Natural killer cell treated with Interleukin-12 subunit alpha and Interleukin-12 subunit beta and Interleukin-15 and Interleukin-18, amount 100 ng/mL, for 72 hours (primary cell): ENCODE measurements around the gene TMEM215. TPM values are rescaled to one million over a fixed set of nuclear protein-coding genes. Genes with fewer than 3 reads are reported as not detected.
"Not testable (repeated sequence)": the region's sequence is repeated elsewhere in the genome, so short reads cannot be mapped to it uniquely, and the experiment has no call there.

Experiments
- ATAC-seq, 2 donors: fragments of 150-1000 bp; cut with Tn5 transposase in 1 of 2; sonication (Bioruptor Pico), chemical (Tn5 transposase) in 1 of 2; 2 replicates each; pipeline ENCODE4 v1.10.0; 2021
- DNase-seq: peaks from one replicate; pipeline ENCODE4 v3.0.0; 2022; ENCODE audit warnings: low spot score
- H3K27ac Mint-ChIP-seq, 2 donors: 1 replicate in 1 of 2; 2 replicates in 1 of 2; pipeline ENCODE4 v1.8.0; 2022; ENCODE audit warnings: mixed read lengths in 2 of 2, mild to moderate bottlenecking in 1 of 2, moderate library complexity in 1 of 2
- H3K27me3 Mint-ChIP-seq, 2 donors: 1 replicate in 1 of 2; 2 replicates in 1 of 2; pipeline ENCODE4 v1.8.0; 2022; ENCODE audit warnings: mixed read lengths in 2 of 2
- H3K36me3 Mint-ChIP-seq: one replicate; pipeline ENCODE4 v1.8.0; 2022; ENCODE audit warnings: mixed read lengths
- H3K4me1 Mint-ChIP-seq, 2 donors: 1 replicate in 1 of 2; 2 replicates in 1 of 2; pipeline ENCODE4 v1.8.0; 2022; ENCODE audit warnings: low read depth in 2 of 2, mixed read lengths in 2 of 2, mild to moderate bottlenecking in 1 of 2
- H3K4me3 Mint-ChIP-seq: one replicate; pipeline ENCODE4 v1.8.0; 2022; ENCODE audit warnings: mixed read lengths
- H3K9me3 Mint-ChIP-seq: 2 replicates; pipeline ENCODE4 v1.8.0; 2022; ENCODE audit warnings: mixed read lengths
- total RNA-seq, 2 donors: library from RNA; stranded (reverse); gene quantifications; one replicate each; pipeline ENCODE4 v1.2.3, GENCODE V29; 2022

The TMEM215 gene
- total RNA-seq = not detected

GRCh38 chr9:32783168-32783891 lies at the start of gene TMEM215:
Gene TMEM215, plus strand, starts transcription at chr9:32783540. Its CDS starts 644 bp downstream, at chr9:32784184.
- Mint-ChIP-seq H3K9me3 (peaks cover 5% of the 10 kb centered on the region), H3K27ac (no peak within 1 kb of the TSS), H3K36me3 (peaks cover 4% of the 10 kb centered on the region), H3K27me3 (peaks cover 29 to 41% of the 10 kb centered on the region in 2 donors), H3K4me1 (no peaks in the 10 kb centered on the region), H3K4me3 (no peak within 1 kb of the TSS)
- ATAC-seq = no peak
- no peak for DNase-seq

GRCh38 chr9:32735476-32735875 lies 47.9 kb upstream of the TMEM215 start:
- no peaks in the 10 kb centered on the region for H3K4me1 Mint-ChIP-seq
- no peak overlapping the region for H3K27ac Mint-ChIP-seq
- H3K4me3 Mint-ChIP-seq = no peak overlapping the region
- no peak for ATAC-seq
- H3K27me3 Mint-ChIP-seq = peaks cover 0 to 12% of the 10 kb centered on the region in 2 donors
- H3K36me3 Mint-ChIP-seq = no peaks in the 10 kb centered on the region
- H3K9me3 Mint-ChIP-seq = peaks cover 6% of the 10 kb centered on the region
- no peak for DNase-seq

- ATAC-seq (no peak), DNase-seq (no peak)
- H3K4me1 Mint-ChIP-seq = no peaks in the 10 kb centered on the region
- peaks cover 0 to 19% of the 10 kb centered on the region in 2 donors for H3K27me3 Mint-ChIP-seq
- peaks cover 7% of the 10 kb centered on the region for H3K9me3 Mint-ChIP-seq
- no peak overlapping the region for H3K4me3 Mint-ChIP-seq
- no peak overlapping the region for H3K27ac Mint-ChIP-seq
- H3K36me3 Mint-ChIP-seq = no peaks in the 10 kb centered on the region
Observed at GRCh38 chr9:32737378-32737777, 46.0 kb upstream of the TMEM215 start.

GRCh38 chr9:32738501-32739172 lies 44.7 kb upstream of the TMEM215 start:
- H3K36me3 Mint-ChIP-seq = no peaks in the 10 kb centered on the region
- no peak overlapping the region for H3K27ac Mint-ChIP-seq
- ATAC-seq (no peak), DNase-seq (no peak)
- no peaks in the 10 kb centered on the region for H3K4me1 Mint-ChIP-seq
- no peak overlapping the region for H3K4me3 Mint-ChIP-seq
- peaks cover 3 to 31% of the 10 kb centered on the region in 2 donors for H3K27me3 Mint-ChIP-seq
- H3K9me3 Mint-ChIP-seq = peaks cover 11% of the 10 kb centered on the region

GRCh38 chr9:32741706-32742105 lies 41.6 kb upstream of the TMEM215 start:
- no peaks in the 10 kb centered on the region for H3K4me1 Mint-ChIP-seq
- ATAC-seq (no peak), DNase-seq (no peak)
- no peak overlapping the region for H3K27ac Mint-ChIP-seq
- H3K9me3 Mint-ChIP-seq = peaks cover 11% of the 10 kb centered on the region
- peaks cover 3 to 18% of the 10 kb centered on the region in 2 donors for H3K27me3 Mint-ChIP-seq
- no peak overlapping the region for H3K4me3 Mint-ChIP-seq
- no peaks in the 10 kb centered on the region for H3K36me3 Mint-ChIP-seq

GRCh38 chr9:32742296-32742695 lies 41.0 kb upstream of the TMEM215 start:
- no peaks in the 10 kb centered on the region for H3K36me3 Mint-ChIP-seq
- DNase-seq (no peak), ATAC-seq (no peak)
- peaks cover 3 to 18% of the 10 kb centered on the region in 2 donors for H3K27me3 Mint-ChIP-seq
- peaks cover 11% of the 10 kb centered on the region for H3K9me3 Mint-ChIP-seq
- H3K4me3 Mint-ChIP-seq = no peak overlapping the region
- H3K27ac Mint-ChIP-seq = no peak overlapping the region
- H3K4me1 Mint-ChIP-seq = no peaks in the 10 kb centered on the region

- no peak overlapping the region for H3K27ac Mint-ChIP-seq
- H3K9me3 Mint-ChIP-seq = peaks cover 5% of the 10 kb centered on the region
- no peaks in the 10 kb centered on the region for H3K4me1 Mint-ChIP-seq
- DNase-seq (no peak), ATAC-seq (no peak)
- no peak overlapping the region for H3K4me3 Mint-ChIP-seq
- peaks cover 8 to 22% of the 10 kb centered on the region in 2 donors for H3K27me3 Mint-ChIP-seq
- no peaks in the 10 kb centered on the region for H3K36me3 Mint-ChIP-seq
Observed at GRCh38 chr9:32748013-32748412, 35.3 kb upstream of the TMEM215 start.

GRCh38 chr9:32755730-32756129 lies 27.6 kb upstream of the TMEM215 start:
- no peak for DNase-seq
- ATAC-seq = no peak
- Mint-ChIP-seq H3K27ac (no peak overlapping the region), H3K9me3 (no peaks in the 10 kb centered on the region), H3K4me1 (no peaks in the 10 kb centered on the region), H3K27me3 (peaks cover 0 to 18% of the 10 kb centered on the region in 2 donors), H3K36me3 (no peaks in the 10 kb centered on the region), H3K4me3 (no peak overlapping the region)

- Mint-ChIP-seq H3K9me3 (no peaks in the 10 kb centered on the region), H3K27me3 (peaks cover 4 to 28% of the 10 kb centered on the region in 2 donors), H3K4me3 (no peak overlapping the region), H3K4me1 (no peaks in the 10 kb centered on the region), H3K27ac (no peak overlapping the region), H3K36me3 (no peaks in the 10 kb centered on the region)
- no peak for ATAC-seq
- DNase-seq = no peak
Observed at GRCh38 chr9:32764139-32764538, 19.2 kb upstream of the TMEM215 start.

- peaks cover 12% of the 10 kb centered on the region for H3K36me3 Mint-ChIP-seq
- DNase-seq (no peak), ATAC-seq (no peak)
- no peaks in the 10 kb centered on the region for H3K4me1 Mint-ChIP-seq
- H3K27ac Mint-ChIP-seq = no peak overlapping the region
- peaks cover 5 to 8% of the 10 kb centered on the region in 2 donors for H3K27me3 Mint-ChIP-seq
- no peak overlapping the region for H3K4me3 Mint-ChIP-seq
- H3K9me3 Mint-ChIP-seq = peaks cover 21% of the 10 kb centered on the region
Observed at GRCh38 chr9:32775283-32775682, 8.1 kb upstream of the TMEM215 start.

GRCh38 chr9:32776201-32776600 lies 7.1 kb upstream of the TMEM215 start:
- Mint-ChIP-seq H3K4me1 (no peaks in the 10 kb centered on the region), H3K36me3 (peaks cover 16% of the 10 kb centered on the region), H3K27me3 (peaks cover 12 to 17% of the 10 kb centered on the region in 2 donors), H3K9me3 (peaks cover 21% of the 10 kb centered on the region), H3K4me3 (no peak overlapping the region), H3K27ac (no peak overlapping the region)
- ATAC-seq = no peak
- no peak for DNase-seq

- Mint-ChIP-seq H3K4me3 (no peak overlapping the region), H3K4me1 (no peaks in the 10 kb centered on the region), H3K36me3 (peaks cover 4% of the 10 kb centered on the region), H3K27ac (no peak overlapping the region), H3K9me3 (peaks cover 5% of the 10 kb centered on the region), H3K27me3 (peaks cover 29 to 38% of the 10 kb centered on the region in 2 donors)
- DNase-seq (no peak), ATAC-seq (peak; percentile 31 to 36)
Observed at GRCh38 chr9:32782476-32783167, 718 bp upstream of the TMEM215 start.

GRCh38 chr9:32787816-32788215 lies 4.5 kb downstream of the TMEM215 start:
- Mint-ChIP-seq H3K27me3 (peaks cover 16 to 32% of the 10 kb centered on the region in 2 donors), H3K36me3 (no peaks in the 10 kb centered on the region), H3K27ac (no peak overlapping the region), H3K4me1 (no peaks in the 10 kb centered on the region), H3K9me3 (no peaks in the 10 kb centered on the region), H3K4me3 (no peak overlapping the region)
- DNase-seq (no peak), ATAC-seq (no peak)

- not testable (repeated sequence) for H3K4me1 Mint-ChIP-seq, H3K27me3 Mint-ChIP-seq, H3K4me3 Mint-ChIP-seq, DNase-seq, H3K36me3 Mint-ChIP-seq, ATAC-seq, H3K27ac Mint-ChIP-seq
- H3K9me3 Mint-ChIP-seq = peaks cover 12% of the 10 kb centered on the region
Observed at GRCh38 chr9:32796015-32796414, 12.7 kb downstream of the TMEM215 start.
